ENCODE results near the gene CASP8. TPM values are rescaled to one million over a fixed set of nuclear protein-coding genes. Genes with fewer than 3 reads are reported as not detected.

The CASP8 gene
- total and polyA plus RNA-seq, 2 of the 13 experiments (the other 11 are each of a cell fraction or from before 2014, with no cell fraction given): 25.0 to 52.8 TPM

DNA sequence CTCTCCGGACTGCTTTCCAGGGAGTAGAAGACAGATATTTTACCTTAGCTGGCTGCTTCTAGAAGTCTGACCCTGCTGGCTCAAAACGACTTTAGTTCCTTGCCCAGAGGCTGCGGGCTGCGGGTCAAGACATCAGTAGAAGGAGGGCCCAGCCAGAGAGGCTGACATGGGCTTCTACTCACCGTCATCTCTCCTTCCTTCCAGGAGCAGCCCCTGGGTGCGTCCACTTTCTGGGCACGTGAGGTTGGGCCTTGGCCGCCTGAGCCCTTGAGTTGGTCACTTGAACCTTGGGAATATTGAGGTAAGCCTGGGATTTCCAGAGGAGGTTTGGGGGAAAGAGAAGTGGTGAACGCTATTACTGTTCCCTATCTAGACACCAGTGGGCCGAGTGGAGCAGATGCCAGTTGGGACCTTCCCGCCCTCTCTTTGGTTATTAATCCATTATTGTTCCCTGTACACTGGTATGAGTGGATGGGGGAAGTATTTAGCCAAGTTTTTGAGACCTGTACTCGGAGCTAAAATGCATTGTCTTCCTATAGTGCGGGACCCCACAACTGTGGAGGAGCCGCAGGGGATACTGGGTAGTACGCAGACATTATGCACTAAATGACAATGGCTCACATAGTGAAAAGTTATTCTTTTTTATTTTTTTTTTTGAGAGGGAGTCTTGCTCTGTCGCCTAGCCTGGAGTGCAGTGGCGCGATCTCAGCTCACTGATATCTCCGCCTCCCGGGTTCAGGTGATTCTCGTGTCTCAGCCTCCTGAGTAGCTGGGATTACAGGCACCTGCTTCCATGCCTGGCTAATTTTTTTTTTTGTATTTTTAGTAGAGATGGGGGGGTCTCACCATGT lies 26.3 kb upstream of the CASP8 start (continued):
- TF ChIP-seq EP300 (IDR thresholded peaks at IDR 0.05; ENCODE audit: low read depth in 2 of 2, low read length in 2 of 2): no peak
- TF ChIP-seq EP300 (CRISPR knock-in tag; IDR thresholded peaks at IDR 0.05; ENCODE audit: borderline replicate concordance): no peak
- no peak for TF ChIP-seq SRSF9 (IDR thresholded peaks at IDR 0.05; ENCODE audit: borderline replicate concordance, insufficient read depth, low read depth, low read length, poor library complexity, severe bottlenecking)
- no peak for TF ChIP-seq ZNF678 (CRISPR knock-in tag; IDR thresholded peaks at IDR 0.05)
- TF ChIP-seq NFAT5 (CRISPR knock-in tag; IDR thresholded peaks at IDR 0.05): no peak
- TF ChIP-seq, protein P1, sequence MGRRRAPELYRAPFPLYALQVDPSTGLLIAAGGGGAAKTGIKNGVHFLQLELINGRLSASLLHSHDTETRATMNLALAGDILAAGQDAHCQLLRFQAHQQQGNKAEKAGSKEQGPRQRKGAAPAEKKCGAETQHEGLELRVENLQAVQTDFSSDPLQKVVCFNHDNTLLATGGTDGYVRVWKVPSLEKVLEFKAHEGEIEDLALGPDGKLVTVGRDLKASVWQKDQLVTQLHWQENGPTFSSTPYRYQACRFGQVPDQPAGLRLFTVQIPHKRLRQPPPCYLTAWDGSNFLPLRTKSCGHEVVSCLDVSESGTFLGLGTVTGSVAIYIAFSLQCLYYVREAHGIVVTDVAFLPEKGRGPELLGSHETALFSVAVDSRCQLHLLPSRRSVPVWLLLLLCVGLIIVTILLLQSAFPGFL (CRISPR knock-in tag; IDR thresholded peaks at IDR 0.05): no peak
- TF ChIP-seq, protein P2, sequence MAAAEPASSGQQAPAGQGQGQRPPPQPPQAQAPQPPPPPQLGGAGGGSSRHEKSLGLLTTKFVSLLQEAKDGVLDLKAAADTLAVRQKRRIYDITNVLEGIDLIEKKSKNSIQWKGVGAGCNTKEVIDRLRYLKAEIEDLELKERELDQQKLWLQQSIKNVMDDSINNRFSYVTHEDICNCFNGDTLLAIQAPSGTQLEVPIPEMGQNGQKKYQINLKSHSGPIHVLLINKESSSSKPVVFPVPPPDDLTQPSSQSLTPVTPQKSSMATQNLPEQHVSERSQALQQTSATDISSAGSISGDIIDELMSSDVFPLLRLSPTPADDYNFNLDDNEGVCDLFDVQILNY (CRISPR knock-in tag; conservative IDR thresholded peaks at IDR 0.05): no peak
- no peak for TF ChIP-seq ZFP37 (CRISPR knock-in tag; IDR thresholded peaks at IDR 0.05; ENCODE audit: borderline replicate concordance)
- TF ChIP-seq, protein P3, sequence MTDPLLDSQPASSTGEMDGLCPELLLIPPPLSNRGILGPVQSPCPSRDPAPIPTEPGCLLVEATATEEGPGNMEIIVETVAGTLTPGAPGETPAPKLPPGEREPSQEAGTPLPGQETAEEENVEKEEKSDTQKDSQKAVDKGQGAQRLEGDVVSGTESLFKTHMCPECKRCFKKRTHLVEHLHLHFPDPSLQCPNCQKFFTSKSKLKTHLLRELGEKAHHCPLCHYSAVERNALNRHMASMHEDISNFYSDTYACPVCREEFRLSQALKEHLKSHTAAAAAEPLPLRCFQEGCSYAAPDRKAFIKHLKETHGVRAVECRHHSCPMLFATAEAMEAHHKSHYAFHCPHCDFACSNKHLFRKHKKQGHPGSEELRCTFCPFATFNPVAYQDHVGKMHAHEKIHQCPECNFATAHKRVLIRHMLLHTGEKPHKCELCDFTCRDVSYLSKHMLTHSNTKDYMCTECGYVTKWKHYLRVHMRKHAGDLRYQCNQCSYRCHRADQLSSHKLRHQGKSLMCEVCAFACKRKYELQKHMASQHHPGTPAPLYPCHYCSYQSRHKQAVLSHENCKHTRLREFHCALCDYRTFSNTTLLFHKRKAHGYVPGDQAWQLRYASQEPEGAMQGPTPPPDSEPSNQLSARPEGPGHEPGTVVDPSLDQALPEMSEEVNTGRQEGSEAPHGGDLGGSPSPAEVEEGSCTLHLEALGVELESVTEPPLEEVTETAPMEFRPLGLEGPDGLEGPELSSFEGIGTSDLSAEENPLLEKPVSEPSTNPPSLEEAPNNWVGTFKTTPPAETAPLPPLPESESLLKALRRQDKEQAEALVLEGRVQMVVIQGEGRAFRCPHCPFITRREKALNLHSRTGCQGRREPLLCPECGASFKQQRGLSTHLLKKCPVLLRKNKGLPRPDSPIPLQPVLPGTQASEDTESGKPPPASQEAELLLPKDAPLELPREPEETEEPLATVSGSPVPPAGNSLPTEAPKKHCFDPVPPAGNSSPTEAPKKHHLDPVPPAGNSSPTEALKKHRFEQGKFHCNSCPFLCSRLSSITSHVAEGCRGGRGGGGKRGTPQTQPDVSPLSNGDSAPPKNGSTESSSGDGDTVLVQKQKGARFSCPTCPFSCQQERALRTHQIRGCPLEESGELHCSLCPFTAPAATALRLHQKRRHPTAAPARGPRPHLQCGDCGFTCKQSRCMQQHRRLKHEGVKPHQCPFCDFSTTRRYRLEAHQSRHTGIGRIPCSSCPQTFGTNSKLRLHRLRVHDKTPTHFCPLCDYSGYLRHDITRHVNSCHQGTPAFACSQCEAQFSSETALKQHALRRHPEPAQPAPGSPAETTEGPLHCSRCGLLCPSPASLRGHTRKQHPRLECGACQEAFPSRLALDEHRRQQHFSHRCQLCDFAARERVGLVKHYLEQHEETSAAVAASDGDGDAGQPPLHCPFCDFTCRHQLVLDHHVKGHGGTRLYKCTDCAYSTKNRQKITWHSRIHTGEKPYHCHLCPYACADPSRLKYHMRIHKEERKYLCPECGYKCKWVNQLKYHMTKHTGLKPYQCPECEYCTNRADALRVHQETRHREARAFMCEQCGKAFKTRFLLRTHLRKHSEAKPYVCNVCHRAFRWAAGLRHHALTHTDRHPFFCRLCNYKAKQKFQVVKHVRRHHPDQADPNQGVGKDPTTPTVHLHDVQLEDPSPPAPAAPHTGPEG (CRISPR knock-in tag; IDR thresholded peaks at IDR 0.05): no peak
- TF ChIP-seq REPIN1 (CRISPR knock-in tag; IDR thresholded peaks at IDR 0.05; ENCODE audit: borderline replicate concordance, low read depth): no peak
- TF ChIP-seq, protein P4, sequence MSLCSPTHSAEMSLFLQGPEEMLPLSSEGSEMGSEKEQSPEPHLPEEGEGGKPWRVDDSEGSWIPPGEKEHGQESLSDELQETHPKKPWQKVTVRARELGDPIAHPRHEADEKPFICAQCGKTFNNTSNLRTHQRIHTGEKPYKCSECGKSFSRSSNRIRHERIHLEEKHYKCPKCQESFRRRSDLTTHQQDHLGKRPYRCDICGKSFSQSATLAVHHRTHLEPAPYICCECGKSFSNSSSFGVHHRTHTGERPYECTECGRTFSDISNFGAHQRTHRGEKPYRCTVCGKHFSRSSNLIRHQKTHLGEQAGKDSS (CRISPR knock-in tag; IDR thresholded peaks at IDR 0.05; ENCODE audit: borderline replicate concordance, low read depth): no peak
- no peak for TF ChIP-seq ZNF547 (CRISPR knock-in tag; IDR thresholded peaks at IDR 0.05)
- no peak for TF ChIP-seq ZBTB38 (CRISPR knock-in tag; IDR thresholded peaks at IDR 0.05)

All from HepG2 (cell line).